ENCODE measurements around the gene UNC5A.

Gene UNC5A

GRCh38 chr5:176902911-176903664 is 92.7 kb downstream of the UNC5A start:
- no peak overlapping the region for H3K4me3 ChIP-seq (ENCODE audit: low read depth, low read length)
- TF ChIP-seq CTCF (IDR thresholded peaks at IDR 0.05; ENCODE audit: low read depth, low read length) = no peak
- no peak for DNase-seq (ENCODE audit: low read depth, low spot score)
- in situ Hi-C loops (cut with HindIII; ENCODE audit: low sequenced_read_pairs) = no loop called here

- TF ChIP-seq CTCF (IDR thresholded peaks at IDR 0.05; ENCODE audit: low read depth, low read length) = no peak
- no peak overlapping the region for H3K4me3 ChIP-seq (ENCODE audit: low read depth, low read length)
- in situ Hi-C loops (cut with HindIII; ENCODE audit: low sequenced_read_pairs) = no loop called here
- DNase-seq (ENCODE audit: low read depth, low spot score) = no peak
These were observed 93.9 kb downstream of the UNC5A start for GRCh38 chr5:176904276-176904675.

DNA sequence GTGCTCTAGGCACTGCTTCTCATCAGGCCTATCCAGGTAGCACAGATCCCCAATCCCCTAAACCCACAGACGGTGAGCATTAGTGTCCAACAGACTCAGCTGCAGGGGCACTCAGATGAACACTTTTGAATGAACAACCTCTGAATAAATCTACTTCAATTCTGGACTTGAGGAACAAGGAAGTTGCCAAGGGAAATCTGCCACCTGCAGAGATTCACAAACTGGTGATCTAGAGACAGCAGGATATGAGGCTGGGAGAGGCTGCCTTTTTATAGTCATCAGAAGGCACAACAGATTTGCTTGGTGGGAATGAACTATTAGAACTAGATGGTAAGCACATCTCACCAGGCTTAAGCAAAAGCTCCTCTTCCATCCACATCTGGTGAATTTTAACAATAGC is 95.8 kb downstream of the UNC5A start:
- no peak for TF ChIP-seq CTCF (IDR thresholded peaks at IDR 0.05; ENCODE audit: low read depth, low read length)
- DNase-seq (ENCODE audit: low read depth, low spot score) = no peak
- in situ Hi-C loops (cut with HindIII; ENCODE audit: low sequenced_read_pairs) = no loop called here
- H3K4me3 ChIP-seq (ENCODE audit: low read depth, low read length) = no peak overlapping the region

- H3K4me3 ChIP-seq (ENCODE audit: low read depth, low read length) = no peak overlapping the region
- no peak for DNase-seq (ENCODE audit: low read depth, low spot score)
- TF ChIP-seq CTCF (IDR thresholded peaks at IDR 0.05; ENCODE audit: low read depth, low read length) = no peak
- in situ Hi-C loops (cut with HindIII; ENCODE audit: low sequenced_read_pairs) = no loop called here
These were observed 96.4 kb downstream of the UNC5A start for GRCh38 chr5:176906796-176907195.

DNA sequence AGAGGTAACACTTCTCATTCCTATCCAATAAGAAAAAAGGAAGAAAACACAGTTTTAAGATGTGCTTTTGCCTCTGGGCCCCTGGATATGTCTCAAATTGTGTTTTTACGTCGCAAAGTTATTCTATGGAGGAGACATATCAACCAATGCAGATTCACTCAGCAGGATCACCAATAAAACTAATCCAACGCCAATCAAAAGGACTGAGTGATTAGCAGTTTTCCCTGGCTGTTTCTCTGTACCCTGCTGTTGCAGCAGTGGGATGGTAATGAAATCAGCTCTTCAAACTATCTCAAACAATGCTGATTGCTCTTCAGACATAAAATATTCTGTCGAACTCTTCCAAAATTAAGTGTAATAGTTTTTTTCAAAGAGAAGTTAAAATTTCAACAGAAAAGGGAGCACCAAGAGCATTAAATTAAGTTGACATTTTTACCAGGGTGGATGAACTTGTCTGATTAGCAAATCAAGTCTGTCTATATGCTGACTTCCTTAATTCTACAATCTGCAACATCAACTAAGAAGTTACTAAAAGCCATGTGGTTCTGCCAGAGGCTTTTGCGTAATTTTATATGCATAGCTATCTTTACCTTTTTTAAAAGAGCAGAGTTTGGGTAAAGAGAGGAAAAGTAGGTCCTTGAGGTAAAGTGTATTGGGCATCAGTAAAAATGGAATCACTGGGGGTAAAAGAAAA is 98.5 kb downstream of the UNC5A start:
- no peak overlapping the region for H3K4me3 ChIP-seq (ENCODE audit: low read depth, low read length)
- DNase-seq (ENCODE audit: low read depth, low spot score) = no peak
- in situ Hi-C loops (cut with HindIII; ENCODE audit: low sequenced_read_pairs) = no loop called here
- TF ChIP-seq CTCF (IDR thresholded peaks at IDR 0.05; ENCODE audit: low read depth, low read length) = no peak

GRCh38 chr5:176912115-176912514 is 101.8 kb downstream of the UNC5A start:
- DNase-seq (ENCODE audit: low read depth, low spot score) = no peak
- H3K4me3 ChIP-seq (ENCODE audit: low read depth, low read length) = no peak overlapping the region
- no peak for TF ChIP-seq CTCF (IDR thresholded peaks at IDR 0.05; ENCODE audit: low read depth, low read length)
- in situ Hi-C loops (cut with HindIII; ENCODE audit: low sequenced_read_pairs) = no loop called here

Measured in astrocyte of the spinal cord (primary cell).